Measurements from ENCODE around the gene ZNF718.
A peak's percentile ranks its signal among the peaks of the same experiment; 100 is the strongest.
"Not testable (repeated sequence)": the region's sequence is repeated elsewhere in the genome, so short reads cannot be mapped to it uniquely, and the experiment has no call there.

Gene ZNF718

GRCh38 chr4:124275-125081 is at the start of gene ZNF718:
TSS of gene ZNF718 (plus strand) at chr4:124501. CDS start at chr4:124671, 170 bp downstream.
- peak; percentile 100 for DNase-seq

GRCh38 chr4:85951-86350 is 38.4 kb upstream of the ZNF718 start:
- DNase-seq: no peak

GRCh38 chr4:86559-87324 is 37.6 kb upstream of the ZNF718 start:
- peak; percentile 20 for DNase-seq

- DNase-seq: no peak
These were observed 25.9 kb upstream of the ZNF718 start for GRCh38 chr4:98386-98785.

GRCh38 chr4:99863-100262 is 24.4 kb upstream of the ZNF718 start:
- DNase-seq: peak; percentile 31

GRCh38 chr4:107083-107443 is 17.2 kb upstream of the ZNF718 start:
- DNase-seq: no peak

- peak; percentile 68 for DNase-seq
These were observed 16.6 kb upstream of the ZNF718 start for GRCh38 chr4:107444-108429.

GRCh38 chr4:112771-113170 is 11.5 kb upstream of the ZNF718 start:
- no peak for DNase-seq

GRCh38 chr4:113732-114131 is 10.6 kb upstream of the ZNF718 start:
- DNase-seq: peak; percentile 39

GRCh38 chr4:114149-114548 is 10.2 kb upstream of the ZNF718 start:
- peak; percentile 88 for DNase-seq

GRCh38 chr4:116499-116898 is 7.8 kb upstream of the ZNF718 start:
- no peak for DNase-seq

- DNase-seq: no peak
These were observed 3.7 kb upstream of the ZNF718 start for GRCh38 chr4:120616-121015.

- DNase-seq: no peak
These were observed 2.8 kb upstream of the ZNF718 start for GRCh38 chr4:121408-122084.

GRCh38 chr4:123922-124274 is 403 bp upstream of the ZNF718 start:
- DNase-seq: not testable (repeated sequence)

- DNase-seq: peak; percentile 88
These were observed 930 bp downstream of the ZNF718 start for GRCh38 chr4:125091-125771.

GRCh38 chr4:125833-126232 is 1.5 kb downstream of the ZNF718 start:
- peak; percentile 50 for DNase-seq

- no peak for DNase-seq
These were observed 8.2 kb downstream of the ZNF718 start for GRCh38 chr4:132483-132882.

GRCh38 chr4:138935-139334 is 14.6 kb downstream of the ZNF718 start:
- no peak for DNase-seq

GRCh38 chr4:139691-140090 is 15.4 kb downstream of the ZNF718 start:
- no peak for DNase-seq

GRCh38 chr4:146621-147020 is 22.3 kb downstream of the ZNF718 start:
- DNase-seq: no peak

- no peak for DNase-seq
These were observed 22.9 kb downstream of the ZNF718 start for GRCh38 chr4:147233-147632.

All from DMS53 (cell line).